Muscle of leg (tissue), 11 donors: ENCODE data around the gene SLA2. TPM values are rescaled to one million over a fixed set of nuclear protein-coding genes. Genes with fewer than 3 reads are reported as not detected.

Experiments
- DNase-seq: peaks from one replicate; pipeline ENCODE4 v3.0.0; 2013
- H3K27ac ChIP-seq: one replicate; pipeline ENCODE4 v1.5.1; 2013; ENCODE audit warnings: mild to moderate bottlenecking, low read length, control low read depth
- H3K27me3 ChIP-seq: one replicate; pipeline ENCODE4 v1.6.1; 2013; ENCODE audit warnings: low read length; ENCODE audit not compliant: control insufficient read depth, insufficient read depth
- H3K36me3 ChIP-seq: one replicate; pipeline ENCODE4 v1.6.1; 2013; ENCODE audit warnings: low read length; ENCODE audit not compliant: control insufficient read depth, insufficient read depth
- H3K4me1 ChIP-seq: one replicate; pipeline ENCODE4 v1.6.1; 2013; ENCODE audit warnings: low read length; ENCODE audit not compliant: control insufficient read depth, insufficient read depth
- H3K4me3 ChIP-seq: one replicate; pipeline ENCODE4 v1.5.1; 2013; ENCODE audit warnings: low read length, control low read depth
- H3K9me3 ChIP-seq: replicated peaks from 2 replicates; pipeline ENCODE4 v1.6.1; 2013; ENCODE audit warnings: low read depth, low read length; ENCODE audit not compliant: control insufficient read depth
- WGBS: methylation state at CpG from one replicate; pipeline ENCODE4 v1.1.5; 2013; ENCODE audit warnings: missing lambda C conversion rate; ENCODE audit not compliant: insufficient coverage; 5-methylcytosine and 5-hydroxymethylcytosine counted together
- polyA plus RNA-seq, 8 donors: library from polyadenylated mRNA; unstranded; fragments of 120-200 nt; gene quantifications; one replicate each; pipeline versions ENCODE4 v1.2.1 to v1.2.3, GENCODE V29; 2013; ENCODE audit warnings: inconsistent platforms in 1 of 8, low replicate concordance in 1 of 8; ENCODE audit not compliant: insufficient read length in 8 of 8, insufficient read depth in 1 of 8
- total RNA-seq: library from RNA; stranded (reverse); fragments of 120-200 nt; gene quantifications from one replicate; pipeline ENCODE4 v1.2.4, GENCODE V29; 2013

SLA2 gene
- total and polyA plus RNA-seq, 9 donors: 0.09 to 0.37 (median 0.24) TPM

DNA sequence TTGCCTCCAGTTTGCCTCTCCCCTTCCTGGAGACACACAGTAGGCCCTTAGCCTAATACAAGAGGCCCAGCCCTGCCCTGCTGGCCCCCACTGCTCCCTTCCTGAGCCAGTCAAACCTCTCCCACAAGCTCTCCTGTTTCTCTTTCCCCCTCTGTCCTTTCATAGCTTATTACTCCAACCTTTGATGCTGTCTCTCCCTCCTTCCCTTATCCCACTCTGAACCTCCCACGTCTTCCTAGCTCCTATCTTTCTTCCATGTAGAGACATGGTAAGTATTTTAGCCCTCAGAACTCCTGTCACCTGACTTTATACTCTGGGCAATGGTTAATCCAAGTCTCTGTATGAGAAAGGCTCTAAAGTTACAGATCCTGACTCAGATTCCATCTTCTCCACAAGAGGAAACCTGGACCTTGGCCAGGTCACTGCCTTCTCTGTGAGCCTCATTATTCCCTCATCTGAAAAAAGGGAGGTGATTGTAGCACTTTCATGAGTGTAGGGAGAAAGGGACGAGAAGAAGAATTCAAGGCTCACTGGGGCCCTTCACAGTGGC lies 65.9 kb downstream of the SLA2 start:
- no CpG with 5 or more reads among the region's 2 CpGs for WGBS
- H3K36me3 ChIP-seq: peaks cover 57% of the 10 kb centered on the region

GRCh38 chr20:36578356-36579041 lies 67.5 kb downstream of the SLA2 start:
- no peak for DNase-seq
- WGBS: 87% methylated on average over 10 of the region's 15 CpGs
- H3K9me3 ChIP-seq: no peaks in the 10 kb centered on the region
- H3K27me3 ChIP-seq: no peaks in the 10 kb centered on the region
- no peak overlapping the region for H3K4me3 ChIP-seq
- no peak overlapping the region for H3K27ac ChIP-seq
- peaks cover 19% of the 10 kb centered on the region for H3K4me1 ChIP-seq
- H3K36me3 ChIP-seq: peaks cover 48% of the 10 kb centered on the region

More for the DNA sequence above, 65.9 kb downstream of the SLA2 start:
- Histone ChIP-seq H3K4me3 (no peak overlapping the region), H3K27ac (no peak overlapping the region), H3K27me3 (no peaks in the 10 kb centered on the region), H3K9me3 (no peaks in the 10 kb centered on the region), H3K4me1 (peaks cover 14% of the 10 kb centered on the region)
- DNase-seq: no peak

DNA sequence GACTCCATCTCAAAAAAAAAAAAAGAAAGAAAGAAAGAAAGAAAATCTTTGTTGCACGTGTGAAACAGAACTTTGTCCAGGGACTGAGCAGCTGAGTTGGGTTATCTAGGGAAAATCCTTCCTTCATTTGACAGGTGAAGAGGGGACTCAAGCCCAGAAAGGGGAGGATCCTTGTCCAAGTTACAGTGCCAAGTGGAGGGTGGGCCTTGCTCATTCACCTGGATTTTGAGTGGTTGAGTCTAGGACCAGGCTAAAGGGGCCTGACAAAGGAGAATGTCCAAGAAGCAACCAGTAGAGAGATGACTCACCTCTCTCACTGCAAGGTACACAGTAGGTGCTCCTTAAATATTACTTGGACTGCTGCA lies 69.9 kb downstream of the SLA2 start:
- Histone ChIP-seq H3K36me3 (peaks cover 26% of the 10 kb centered on the region), H3K9me3 (no peaks in the 10 kb centered on the region), H3K27ac (no peak overlapping the region), H3K4me1 (peaks cover 28% of the 10 kb centered on the region), H3K4me3 (no peak overlapping the region), H3K27me3 (no peaks in the 10 kb centered on the region)
- 10% methylated on average over 1 of the region's 1 CpG for WGBS
- DNase-seq: no peak

DNA sequence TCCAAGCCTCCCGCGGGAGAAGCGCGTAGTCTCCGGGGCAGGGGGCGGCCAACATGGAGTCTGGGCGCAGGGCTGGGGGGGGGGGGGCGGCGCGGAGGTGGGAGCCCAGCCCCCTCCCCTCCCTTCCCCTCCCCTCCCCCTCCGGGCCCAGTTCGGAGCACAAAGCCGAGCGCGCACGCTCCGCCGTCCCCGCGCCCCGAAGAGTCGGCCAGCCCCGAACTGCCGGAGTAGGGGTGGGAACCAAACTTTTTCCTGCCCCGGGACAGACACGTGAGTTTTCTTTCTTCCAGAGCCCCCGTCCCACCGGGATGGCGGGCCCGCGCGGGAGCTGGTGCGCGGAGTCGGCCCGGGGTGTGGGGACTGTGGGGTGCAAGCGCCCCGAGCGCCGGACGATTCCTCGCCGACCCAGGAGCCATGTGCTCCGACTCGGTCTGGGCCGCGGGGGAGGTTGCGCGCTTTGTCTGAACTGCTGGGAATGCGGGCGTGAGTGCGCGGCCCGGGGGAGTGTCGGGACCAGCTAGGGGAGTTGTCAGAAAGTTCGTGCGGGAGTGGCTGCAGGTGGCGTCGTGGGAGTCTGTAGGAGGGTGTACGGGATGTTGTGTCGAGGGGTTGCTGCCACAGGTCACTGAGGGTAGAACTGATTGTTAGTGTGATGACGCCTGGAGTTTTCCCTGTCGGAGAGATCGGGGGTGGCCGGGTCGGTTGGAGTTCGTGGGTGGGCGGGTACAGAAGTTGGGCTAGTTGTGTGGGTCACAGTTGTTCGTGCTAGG lies 71.4 kb downstream of the SLA2 start:
- Histone ChIP-seq H3K4me3 (peak overlapping the region; percentile 96), H3K4me1 (peaks cover 28% of the 10 kb centered on the region), H3K36me3 (peaks cover 12% of the 10 kb centered on the region), H3K9me3 (no peaks in the 10 kb centered on the region), H3K27ac (peak overlapping the region; percentile 95), H3K27me3 (no peaks in the 10 kb centered on the region)
- DNase-seq: peak; percentile 66
- under 1% methylated on average over 47 of the region's 69 CpGs for WGBS

GRCh38 chr20:36573798-36574365 lies 72.1 kb downstream of the SLA2 start:
- no peaks in the 10 kb centered on the region for H3K27me3 ChIP-seq
- no peaks in the 10 kb centered on the region for H3K9me3 ChIP-seq
- H3K4me3 ChIP-seq: peak overlapping the region; percentile 96
- H3K4me1 ChIP-seq: peaks cover 28% of the 10 kb centered on the region
- WGBS: 0% methylated on average over 31 of the region's 53 CpGs
- peak overlapping the region; percentile 95 for H3K27ac ChIP-seq
- peak; percentile 71 for DNase-seq
- peaks cover 7% of the 10 kb centered on the region for H3K36me3 ChIP-seq

- peaks cover under 1% of the 10 kb centered on the region for H3K36me3 ChIP-seq
- H3K9me3 ChIP-seq: no peaks in the 10 kb centered on the region
- peak; percentile 94 for DNase-seq
- WGBS: 1% methylated on average over 68 of the region's 80 CpGs
- H3K4me1 ChIP-seq: peaks cover 28% of the 10 kb centered on the region
- no peaks in the 10 kb centered on the region for H3K27me3 ChIP-seq
- peak within 1 kb of the TSS; percentile 95 for H3K27ac ChIP-seq
- peak within 1 kb of the TSS; percentile 96 for H3K4me3 ChIP-seq
Observed at GRCh38 chr20:36573103-36573797, 72.7 kb downstream of the SLA2 start, which contains the start of gene TGIF2. TGIF2 (plus strand) TSS chr20:36573597; CDS start chr20:36578775, 5,178 bp downstream.

- peak overlapping the region; percentile 92 for H3K27ac ChIP-seq
- H3K9me3 ChIP-seq: no peaks in the 10 kb centered on the region
- 12% methylated on average over 20 of the region's 20 CpGs for WGBS
- H3K27me3 ChIP-seq: no peaks in the 10 kb centered on the region
- H3K4me1 ChIP-seq: peaks cover 28% of the 10 kb centered on the region
- peak; percentile 52 for DNase-seq
- peak overlapping the region; percentile 56 for H3K4me3 ChIP-seq
- H3K36me3 ChIP-seq: no peaks in the 10 kb centered on the region
Observed at GRCh38 chr20:36572701-36573102, 73.3 kb downstream of the SLA2 start.

DNA sequence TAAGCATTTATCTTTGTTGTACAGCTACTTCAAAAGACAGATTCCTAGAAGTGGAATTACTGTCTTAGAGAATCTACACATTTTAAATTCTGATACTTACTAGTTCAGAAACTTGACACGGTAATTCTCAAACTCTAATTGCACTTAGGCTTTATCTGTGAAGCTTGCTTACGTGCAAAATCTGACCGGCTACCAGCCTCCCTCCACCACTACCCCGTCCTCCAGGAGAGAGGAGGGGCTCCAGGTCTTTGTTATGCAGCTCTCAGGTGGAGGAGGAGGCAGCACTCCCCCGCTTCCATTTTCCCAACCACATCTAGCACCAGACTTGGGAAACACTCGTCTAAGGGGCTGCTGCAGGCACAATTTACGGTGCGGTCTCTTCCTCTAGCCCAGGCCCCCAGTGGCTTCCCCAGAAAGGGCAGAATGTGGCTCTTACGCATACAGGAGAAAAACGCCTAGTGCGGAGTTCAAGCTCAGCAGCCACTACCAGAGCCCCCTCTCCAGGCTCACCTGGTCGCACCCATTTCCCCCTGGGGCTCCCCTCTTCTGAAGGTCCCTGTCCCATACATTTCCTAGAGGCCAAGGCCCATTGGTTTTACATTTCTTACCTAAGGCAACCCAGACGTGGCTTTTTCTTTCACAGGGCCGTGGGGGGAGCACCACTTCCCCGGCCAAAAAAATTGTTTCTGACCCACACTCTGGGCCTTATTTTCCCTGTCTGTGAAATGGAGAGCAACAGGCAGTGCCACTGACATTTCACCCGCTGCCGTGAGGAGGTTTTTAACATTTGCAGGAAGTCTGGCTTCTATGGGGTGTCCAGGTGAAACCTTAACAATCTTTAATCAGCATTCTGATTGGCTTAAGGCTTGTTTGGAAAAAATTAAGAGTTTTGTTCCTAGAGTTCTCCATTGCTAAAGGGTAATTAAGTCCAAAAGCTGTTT lies 74.2 kb downstream of the SLA2 start:
- no peaks in the 10 kb centered on the region for H3K9me3 ChIP-seq
- 36% methylated on average over 9 of the region's 17 CpGs for WGBS

GRCh38 chr20:36569847-36570429 lies 76.1 kb downstream of the SLA2 start:
- Histone ChIP-seq H3K36me3 (no peaks in the 10 kb centered on the region), H3K9me3 (peaks cover 8% of the 10 kb centered on the region), H3K4me3 (no peak overlapping the region), H3K4me1 (peaks cover 12% of the 10 kb centered on the region), H3K27me3 (no peaks in the 10 kb centered on the region), H3K27ac (no peak overlapping the region)
- no peak for DNase-seq
- 67% methylated on average over 6 of the region's 7 CpGs for WGBS

More for the DNA sequence above, 74.2 kb downstream of the SLA2 start:
- Histone ChIP-seq H3K4me3 (no peak overlapping the region), H3K27me3 (no peaks in the 10 kb centered on the region), H3K4me1 (peaks cover 28% of the 10 kb centered on the region), H3K27ac (peak overlapping the region; percentile 92), H3K36me3 (no peaks in the 10 kb centered on the region)
- DNase-seq: no peak
